ENCODE data around the gene KAT6B. TPM values are rescaled to one million over a fixed set of nuclear protein-coding genes. Genes with fewer than 3 reads are reported as not detected.

KAT6B gene
- total and polyA plus RNA-seq, 2 donors (not counting 1 experiment from before 2014, with no cell fraction given), result 3.9 to 37.8 TPM

DNA sequence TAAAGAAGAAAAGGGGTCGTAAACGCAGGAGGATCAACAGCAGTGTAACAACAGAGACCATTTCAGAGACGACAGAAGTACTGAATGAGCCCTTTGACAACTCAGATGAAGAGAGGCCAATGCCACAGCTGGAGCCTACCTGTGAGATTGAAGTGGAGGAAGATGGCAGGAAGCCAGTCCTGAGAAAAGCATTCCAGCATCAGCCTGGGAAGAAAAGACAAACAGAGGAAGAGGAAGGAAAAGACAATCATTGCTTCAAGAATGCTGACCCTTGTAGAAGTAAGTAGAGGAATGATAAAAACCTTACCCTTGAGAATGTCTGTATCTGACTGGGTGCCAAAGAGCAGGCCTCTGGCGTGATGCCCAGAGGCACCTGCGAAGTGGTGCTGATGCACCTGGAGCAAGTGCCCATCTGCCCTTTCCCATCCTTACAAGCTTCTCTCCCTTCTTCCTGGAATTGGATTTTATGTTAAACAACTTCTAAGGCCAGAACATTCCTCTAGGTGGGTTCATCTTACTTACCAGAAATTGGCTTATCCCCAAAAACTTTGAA is 198.6 kb downstream of the KAT6B start:
- no peaks in the 10 kb centered on the region for H3K27me3 ChIP-seq (ENCODE audit: control insufficient read depth, insufficient read depth, low read length)
- H3K4me1 ChIP-seq (ENCODE audit: control insufficient read depth, extremely low read depth, insufficient read depth, low read length), result peaks cover 9% of the 10 kb centered on the region
- TF ChIP-seq, protein P1, sequence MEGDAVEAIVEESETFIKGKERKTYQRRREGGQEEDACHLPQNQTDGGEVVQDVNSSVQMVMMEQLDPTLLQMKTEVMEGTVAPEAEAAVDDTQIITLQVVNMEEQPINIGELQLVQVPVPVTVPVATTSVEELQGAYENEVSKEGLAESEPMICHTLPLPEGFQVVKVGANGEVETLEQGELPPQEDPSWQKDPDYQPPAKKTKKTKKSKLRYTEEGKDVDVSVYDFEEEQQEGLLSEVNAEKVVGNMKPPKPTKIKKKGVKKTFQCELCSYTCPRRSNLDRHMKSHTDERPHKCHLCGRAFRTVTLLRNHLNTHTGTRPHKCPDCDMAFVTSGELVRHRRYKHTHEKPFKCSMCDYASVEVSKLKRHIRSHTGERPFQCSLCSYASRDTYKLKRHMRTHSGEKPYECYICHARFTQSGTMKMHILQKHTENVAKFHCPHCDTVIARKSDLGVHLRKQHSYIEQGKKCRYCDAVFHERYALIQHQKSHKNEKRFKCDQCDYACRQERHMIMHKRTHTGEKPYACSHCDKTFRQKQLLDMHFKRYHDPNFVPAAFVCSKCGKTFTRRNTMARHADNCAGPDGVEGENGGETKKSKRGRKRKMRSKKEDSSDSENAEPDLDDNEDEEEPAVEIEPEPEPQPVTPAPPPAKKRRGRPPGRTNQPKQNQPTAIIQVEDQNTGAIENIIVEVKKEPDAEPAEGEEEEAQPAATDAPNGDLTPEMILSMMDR (conservative IDR thresholded peaks at IDR 0.05 in 1 of 2, IDR thresholded peaks at IDR 0.05 in 1 of 2; ENCODE audit: low read depth in 1 of 2, low read length in 2 of 2), result no peak
- no peak for TF ChIP-seq EZH2 (IDR thresholded peaks at IDR 0.05; ENCODE audit: low read length, missing control alignments)
- H3K4me2 ChIP-seq (ENCODE audit: extremely low read depth, insufficient read depth, low read length), result no peak overlapping the region
- peaks cover 6% of the 10 kb centered on the region for H3K36me3 ChIP-seq (ENCODE audit: control insufficient read depth, insufficient read depth, low read length)
- H2AFZ ChIP-seq (ENCODE audit: low read length), result no peak overlapping the region
- no peak for DNase-seq (ENCODE audit: low read depth in 2 of 2)
- H3K9ac ChIP-seq (ENCODE audit: insufficient read depth, low read length), result no peak overlapping the region
- no peaks in the 10 kb centered on the region for H4K20me1 ChIP-seq (ENCODE audit: control insufficient read depth, extremely low read depth, insufficient read depth, low read length)
- no peaks in the 10 kb centered on the region for H3K79me2 ChIP-seq (ENCODE audit: control insufficient read depth, insufficient read depth, low read length)
- no peak overlapping the region for H3K4me3 ChIP-seq (replicated peaks in 1 of 4; ENCODE audit: control extremely low read depth in 1 of 4, insufficient read depth in 1 of 4, low read depth in 3 of 4, low read length in 4 of 4)
- no peak overlapping the region for H3K27ac ChIP-seq (ENCODE audit: insufficient read depth, low read length)
- no peaks in the 10 kb centered on the region for H3K9me3 ChIP-seq (ENCODE audit: control insufficient read depth, insufficient read depth, low read depth, low read length)

DNA sequence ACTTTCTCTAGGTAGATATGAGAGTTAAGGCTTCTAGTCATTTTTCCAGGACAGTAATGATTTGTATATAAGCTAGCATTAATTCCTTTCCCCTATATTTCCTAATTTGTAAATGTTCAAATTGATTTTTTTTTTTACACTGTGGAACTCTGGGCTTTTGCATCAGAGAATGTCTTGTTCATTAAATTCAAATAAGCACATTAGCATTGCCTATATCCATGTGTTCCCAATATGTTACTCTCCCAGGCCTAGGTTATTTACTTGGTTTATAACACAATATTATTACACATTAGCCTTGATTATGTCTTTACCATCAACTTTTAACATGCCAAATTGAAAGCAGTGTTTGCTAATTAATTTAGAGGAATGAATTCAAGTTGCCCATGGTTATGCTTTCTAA is 201.6 kb downstream of the KAT6B start:
- Histone ChIP-seq H3K4me2 (ENCODE audit: extremely low read depth, insufficient read depth, low read length) (no peak overlapping the region), H4K20me1 (ENCODE audit: control insufficient read depth, extremely low read depth, insufficient read depth, low read length) (no peaks in the 10 kb centered on the region), H3K9ac (ENCODE audit: insufficient read depth, low read length) (no peak overlapping the region), H3K36me3 (ENCODE audit: control insufficient read depth, insufficient read depth, low read length) (peaks cover 4% of the 10 kb centered on the region), H3K4me3 (replicated peaks in 1 of 4; ENCODE audit: control extremely low read depth in 1 of 4, insufficient read depth in 1 of 4, low read depth in 3 of 4, low read length in 4 of 4) (no peak overlapping the region), H3K27ac (ENCODE audit: insufficient read depth, low read length) (no peak overlapping the region), H3K79me2 (ENCODE audit: control insufficient read depth, insufficient read depth, low read length) (no peaks in the 10 kb centered on the region), H3K9me3 (ENCODE audit: control insufficient read depth, insufficient read depth, low read depth, low read length) (no peaks in the 10 kb centered on the region), H2AFZ (ENCODE audit: low read length) (no peak overlapping the region), H3K4me1 (ENCODE audit: control insufficient read depth, extremely low read depth, insufficient read depth, low read length) (peaks cover 6% of the 10 kb centered on the region), H3K27me3 (ENCODE audit: control insufficient read depth, insufficient read depth, low read length) (no peaks in the 10 kb centered on the region)
- TF ChIP-seq EZH2 (IDR thresholded peaks at IDR 0.05; ENCODE audit: low read length, missing control alignments), result no peak
- TF ChIP-seq, protein P1 (conservative IDR thresholded peaks at IDR 0.05 in 1 of 2, IDR thresholded peaks at IDR 0.05 in 1 of 2; ENCODE audit: low read depth in 1 of 2, low read length in 2 of 2), result no peak
- DNase-seq (ENCODE audit: low read depth in 2 of 2), result no peak

DNA sequence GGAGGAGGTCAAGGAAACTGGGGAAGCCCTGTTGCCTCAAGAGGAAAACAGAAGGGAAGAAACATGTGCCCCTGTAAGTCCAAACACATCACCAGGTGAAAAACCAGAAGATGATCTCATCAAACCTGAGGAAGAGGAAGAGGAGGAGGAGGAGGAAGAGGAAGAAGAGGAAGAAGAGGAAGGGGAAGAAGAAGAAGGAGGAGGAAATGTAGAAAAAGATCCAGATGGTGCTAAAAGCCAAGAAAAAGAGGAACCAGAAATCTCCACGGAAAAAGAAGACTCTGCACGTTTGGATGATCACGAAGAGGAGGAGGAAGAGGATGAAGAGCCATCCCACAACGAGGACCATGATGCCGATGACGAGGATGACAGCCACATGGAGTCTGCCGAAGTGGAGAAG is 202.3 kb downstream of the KAT6B start:
- Histone ChIP-seq H3K9ac (ENCODE audit: insufficient read depth, low read length) (no peak overlapping the region), H2AFZ (ENCODE audit: low read length) (no peak overlapping the region), H3K27me3 (ENCODE audit: control insufficient read depth, insufficient read depth, low read length) (no peaks in the 10 kb centered on the region), H3K9me3 (ENCODE audit: control insufficient read depth, insufficient read depth, low read depth, low read length) (no peaks in the 10 kb centered on the region), H3K4me3 (replicated peaks in 1 of 4; ENCODE audit: control extremely low read depth in 1 of 4, insufficient read depth in 1 of 4, low read depth in 3 of 4, low read length in 4 of 4) (no peak overlapping the region), H3K36me3 (ENCODE audit: control insufficient read depth, insufficient read depth, low read length) (peaks cover 4% of the 10 kb centered on the region), H3K27ac (ENCODE audit: insufficient read depth, low read length) (no peak overlapping the region), H3K79me2 (ENCODE audit: control insufficient read depth, insufficient read depth, low read length) (no peaks in the 10 kb centered on the region), H3K4me1 (ENCODE audit: control insufficient read depth, extremely low read depth, insufficient read depth, low read length) (peaks cover 6% of the 10 kb centered on the region), H4K20me1 (ENCODE audit: control insufficient read depth, extremely low read depth, insufficient read depth, low read length) (no peaks in the 10 kb centered on the region), H3K4me2 (ENCODE audit: extremely low read depth, insufficient read depth, low read length) (no peak overlapping the region)
- TF ChIP-seq, protein P1 (conservative IDR thresholded peaks at IDR 0.05 in 1 of 2, IDR thresholded peaks at IDR 0.05 in 1 of 2; ENCODE audit: low read depth in 1 of 2, low read length in 2 of 2), result no peak
- no peak for TF ChIP-seq EZH2 (IDR thresholded peaks at IDR 0.05; ENCODE audit: low read length, missing control alignments)
- DNase-seq (ENCODE audit: low read depth in 2 of 2), result no peak

All from fibroblast of lung (primary cell).